Tracheal epithelial cell (primary cell): Measurements from ENCODE around the gene RBFOX2. TPM values are rescaled to one million over a fixed set of nuclear protein-coding genes. Genes with fewer than 3 reads are reported as not detected.

ENCODE experiments used
- total RNA-seq: library from RNA; depleted of rRNA; stranded (reverse); fragments of >200 nt; gene quantifications from 2 replicates; pipeline ENCODE4 v1.2.1, GENCODE V29; 2014

RBFOX2 gene
- total RNA-seq: 75.2 and 85.3 TPM in 2 replicates

GRCh38 chr22:36028646-36029405 lies at the start of gene RBFOX2:
RBFOX2 (minus strand) TSS chr22:36028824; CDS start chr22:36028425, 399 bp downstream.

GRCh38 chr22:35717572-35717971 lies 311.1 kb downstream of the RBFOX2 start, which contains the start of gene APOL5:
APOL5 (plus strand) TSS chr22:35717872; CDS start chr22:35717872, 0 bp downstream.

Other genes starting within 250 kb of the RBFOX2 start
- gene APOL3, start 131.9 kb upstream of the RBFOX2 start, total RNA-seq: 0.21 and 2.9 TPM in 2 replicates
- gene APOL4, start 173.0 kb upstream of the RBFOX2 start, total RNA-seq: not detected in 2 replicates
- gene APOL2, start 210.7 kb upstream of the RBFOX2 start, total RNA-seq: 9.6 and 47.2 TPM in 2 replicates
- gene APOL1, start 224.3 kb upstream of the RBFOX2 start, total RNA-seq: 7.2 and 56.9 TPM in 2 replicates